Ovary (tissue), 9 donors: ENCODE results near the gene CCR3. TPM values are rescaled to one million over a fixed set of nuclear protein-coding genes. Genes with fewer than 3 reads are reported as not detected.

Source experiments
- DNase-seq, 5 donors: peaks; one replicate each; pipeline ENCODE4 v3.0.0-alpha.2; 2019 to 2020
- H3K27ac ChIP-seq, 2 donors: fragments of 200-600 bp; one replicate each; pipeline versions ENCODE4 v1.5.1 to v1.8.0; 2019 to 2022
- H3K27me3 ChIP-seq: fragments of 200-600 bp; one replicate; pipeline ENCODE4 v1.8.0; 2022
- H3K36me3 ChIP-seq: fragments of 200-600 bp; sonication (generic); one replicate; pipeline ENCODE4 v1.5.1; 2019
- H3K4me1 ChIP-seq: one replicate; pipeline ENCODE4 v1.8.1; 2013; ENCODE audit warnings: mild to moderate bottlenecking, moderate library complexity; ENCODE audit not compliant: insufficient read depth
- H3K4me3 ChIP-seq: fragments of 200-600 bp; sonication (generic); one replicate; pipeline ENCODE4 v1.5.1; 2017
- H3K9me3 ChIP-seq, 2 donors: fragments of 200-600 bp in 1 of 2; sonication (generic) in 1 of 2; one replicate each; pipeline versions ENCODE4 v1.5.1 to v1.8.1; 2013 to 2019; ENCODE audit warnings: mild to moderate bottlenecking in 1 of 2, moderate library complexity in 1 of 2
- EP300 ChIP-seq: sonication (generic); formaldehyde crosslinking; IDR thresholded peaks from one replicate; pipeline ENCODE4 v1.6.1; 2017; ENCODE audit warnings: antibody characterized with exemption
- POLR2A ChIP-seq: fragments of 450-650 bp; IDR thresholded peaks from one replicate; pipeline ENCODE4 v1.6.1; 2017; ENCODE audit warnings: antibody characterized with exemption, mild to moderate bottlenecking, moderate library complexity
- WGBS, 3 donors: extraction: QIAGEN DNeasy Blood & Tissue Kit in 1 of 3; methylation state at CpG; one replicate each; pipeline versions ENCODE4 v1.1.5 to v1.1.7; 2013 to 2017; 5-methylcytosine and 5-hydroxymethylcytosine counted together
- intact Hi-C, 4 donors: fragments of 100-400 bp; cut with DNase I; formaldehyde crosslinking; loops; one replicate each; pipeline versions ENCODE4 v1.11.0 to v1.15.1; 2022 to 2023
- polyA plus RNA-seq, 2 donors: library from polyadenylated mRNA; stranded (reverse); fragments of 200-250 nt in 1 of 2; fragments of 350-450 nt in 1 of 2; fragmentation: Illumina TruSeq in 1 of 2; extraction: RNeasy Lipid Tissue Mini Kit (QIAGEN cat#74804) in 1 of 2; gene quantifications; one replicate each; pipeline ENCODE4 v1.2.3, GENCODE V29; 2013 to 2014
- total RNA-seq, 7 donors: library from RNA; depleted of rRNA in 2 of 7; stranded (reverse); fragments of >200 nt in 2 of 7; fragmentation: NEBNext Ultra II Directional in 3 of 7; extraction: Animal tissue kit (Norgen Biotek cat#: 25700) in 3 of 7; gene quantifications; one replicate each; pipeline versions ENCODE4 v1.1.0 to v1.2.4, GENCODE V29; 2016 to 2023
- TF ChIP-seq, protein P1 (sequence below), 3 donors: fragments of 450-650 bp in 2 of 3; fragments of 200-600 bp in 1 of 3; IDR thresholded peaks; one replicate each; pipeline versions ENCODE4 v1.5.1 to v1.8.0; 2016 to 2022; ENCODE audit warnings: antibody characterized with exemption in 3 of 3, mild to moderate bottlenecking in 1 of 3
- donor health status: DM: no; HTN: no; CAD: no; lungs with moderate emphysema.
- donor health status: DM: no; HTN: no; CAD: no.
- donor health status: Bipolar disorder and iron deficiency.
- donor health status: DM: yes; HTN: yes; CAD: no.
- donor health status: DM: no; HTN: no; CAD: no.
- donor health status: DM: yes; HTN: yes; CAD: no.

Gene CCR3
- total and polyA plus RNA-seq, 9 donors, result not detected

DNA sequence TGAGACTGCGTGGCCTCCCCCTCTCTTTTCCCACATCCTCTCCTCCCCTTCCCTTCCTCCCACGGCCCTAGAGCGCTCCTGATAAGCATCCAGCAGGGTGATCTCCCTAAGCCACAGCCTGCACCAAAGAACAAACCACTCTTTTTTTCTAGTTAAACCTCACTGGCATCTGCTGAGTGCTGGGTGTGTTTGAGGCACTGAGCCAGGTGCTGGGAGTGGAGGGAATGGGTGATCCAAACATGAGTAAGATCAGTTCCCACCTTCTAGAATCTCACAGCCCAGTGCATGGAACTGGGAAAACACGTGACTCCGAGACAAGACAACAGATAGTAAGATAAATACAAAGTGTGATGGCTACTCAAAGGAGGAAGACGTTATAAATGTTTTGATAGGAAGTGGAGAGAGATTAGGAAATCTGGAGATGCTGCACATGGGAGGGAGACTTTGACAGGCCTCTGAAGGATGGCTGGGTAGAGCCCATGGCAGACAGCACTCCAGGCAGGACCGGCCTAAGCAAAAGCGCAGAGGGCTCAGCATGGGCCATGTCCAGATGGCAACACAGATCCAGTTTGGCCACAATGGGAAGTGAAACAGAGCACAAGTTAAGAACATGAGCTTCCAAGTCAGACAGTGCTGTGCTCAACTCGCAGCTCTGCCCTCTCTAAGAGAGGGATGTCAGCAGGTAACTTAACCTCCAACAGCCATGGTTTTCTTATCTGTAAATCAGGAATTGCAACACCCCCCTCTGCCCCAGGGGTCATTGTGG lies 55.6 kb downstream of the CCR3 start:
- Histone ChIP-seq H3K27ac (no peak overlapping the region), H3K9me3 (no peaks in the 10 kb centered on the region), H3K4me1 (no peaks in the 10 kb centered on the region), H3K36me3 (no peaks in the 10 kb centered on the region), H3K4me3 (no peak overlapping the region), H3K27me3 (no peaks in the 10 kb centered on the region)
- TF ChIP-seq EP300, result no peak
- TF ChIP-seq POLR2A, result no peak
- TF ChIP-seq, protein P1, sequence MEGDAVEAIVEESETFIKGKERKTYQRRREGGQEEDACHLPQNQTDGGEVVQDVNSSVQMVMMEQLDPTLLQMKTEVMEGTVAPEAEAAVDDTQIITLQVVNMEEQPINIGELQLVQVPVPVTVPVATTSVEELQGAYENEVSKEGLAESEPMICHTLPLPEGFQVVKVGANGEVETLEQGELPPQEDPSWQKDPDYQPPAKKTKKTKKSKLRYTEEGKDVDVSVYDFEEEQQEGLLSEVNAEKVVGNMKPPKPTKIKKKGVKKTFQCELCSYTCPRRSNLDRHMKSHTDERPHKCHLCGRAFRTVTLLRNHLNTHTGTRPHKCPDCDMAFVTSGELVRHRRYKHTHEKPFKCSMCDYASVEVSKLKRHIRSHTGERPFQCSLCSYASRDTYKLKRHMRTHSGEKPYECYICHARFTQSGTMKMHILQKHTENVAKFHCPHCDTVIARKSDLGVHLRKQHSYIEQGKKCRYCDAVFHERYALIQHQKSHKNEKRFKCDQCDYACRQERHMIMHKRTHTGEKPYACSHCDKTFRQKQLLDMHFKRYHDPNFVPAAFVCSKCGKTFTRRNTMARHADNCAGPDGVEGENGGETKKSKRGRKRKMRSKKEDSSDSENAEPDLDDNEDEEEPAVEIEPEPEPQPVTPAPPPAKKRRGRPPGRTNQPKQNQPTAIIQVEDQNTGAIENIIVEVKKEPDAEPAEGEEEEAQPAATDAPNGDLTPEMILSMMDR (IDR thresholded peaks at IDR 0.05), result no peak
- 49 to 58% (median 50%) methylated on average over 9 of the region's 9 CpGs for WGBS, 3 donors
- intact Hi-C loops, result no loop called here
- no peak for DNase-seq

DNA sequence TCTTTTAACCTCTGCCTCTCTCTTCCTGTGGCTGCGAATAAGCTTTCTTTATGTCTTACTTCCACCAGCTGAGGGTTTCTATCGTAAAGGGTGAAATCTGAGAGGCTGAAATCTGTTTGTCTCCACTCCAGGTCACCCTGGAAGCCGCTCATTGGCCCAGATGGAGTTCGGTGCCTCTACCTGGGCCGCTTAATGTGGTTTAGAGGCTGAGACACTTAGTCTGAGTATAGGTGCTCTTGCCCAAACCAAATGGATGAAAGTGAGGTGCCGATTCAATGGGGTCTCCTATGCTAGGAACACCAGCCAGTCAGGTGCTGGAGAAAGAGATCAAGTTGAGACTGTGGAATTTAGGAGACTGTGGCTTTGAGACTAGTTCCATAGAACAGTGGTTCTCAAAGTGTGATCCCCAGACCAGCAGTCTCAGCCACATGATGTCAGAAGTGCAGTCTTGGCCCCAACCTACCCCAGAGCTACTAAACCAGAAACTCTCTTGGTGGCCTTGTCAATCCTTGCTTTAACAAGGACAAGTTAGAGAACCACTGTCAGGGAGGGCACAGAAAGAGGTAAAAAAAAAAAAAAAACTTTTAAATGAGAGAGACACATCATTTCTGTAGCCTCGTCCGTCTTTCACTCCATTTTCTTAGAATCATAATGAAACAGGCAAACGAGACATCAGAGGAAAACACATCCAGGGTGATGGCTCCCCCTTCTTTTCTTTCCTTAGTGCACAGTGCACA lies 56.8 kb downstream of the CCR3 start:
- H3K27me3 ChIP-seq, result no peaks in the 10 kb centered on the region
- H3K27ac ChIP-seq, result no peak overlapping the region
- no peak for DNase-seq
- WGBS, 3 donors, result 74 to 82% (median 79%) methylated on average over 9 of the region's 9 CpGs
- no peak overlapping the region for H3K4me3 ChIP-seq
- H3K36me3 ChIP-seq, result no peaks in the 10 kb centered on the region
- no peak for TF ChIP-seq POLR2A
- no peaks in the 10 kb centered on the region for H3K4me1 ChIP-seq
- H3K9me3 ChIP-seq, result no peaks in the 10 kb centered on the region
- intact Hi-C loops, result no loop called here

DNA sequence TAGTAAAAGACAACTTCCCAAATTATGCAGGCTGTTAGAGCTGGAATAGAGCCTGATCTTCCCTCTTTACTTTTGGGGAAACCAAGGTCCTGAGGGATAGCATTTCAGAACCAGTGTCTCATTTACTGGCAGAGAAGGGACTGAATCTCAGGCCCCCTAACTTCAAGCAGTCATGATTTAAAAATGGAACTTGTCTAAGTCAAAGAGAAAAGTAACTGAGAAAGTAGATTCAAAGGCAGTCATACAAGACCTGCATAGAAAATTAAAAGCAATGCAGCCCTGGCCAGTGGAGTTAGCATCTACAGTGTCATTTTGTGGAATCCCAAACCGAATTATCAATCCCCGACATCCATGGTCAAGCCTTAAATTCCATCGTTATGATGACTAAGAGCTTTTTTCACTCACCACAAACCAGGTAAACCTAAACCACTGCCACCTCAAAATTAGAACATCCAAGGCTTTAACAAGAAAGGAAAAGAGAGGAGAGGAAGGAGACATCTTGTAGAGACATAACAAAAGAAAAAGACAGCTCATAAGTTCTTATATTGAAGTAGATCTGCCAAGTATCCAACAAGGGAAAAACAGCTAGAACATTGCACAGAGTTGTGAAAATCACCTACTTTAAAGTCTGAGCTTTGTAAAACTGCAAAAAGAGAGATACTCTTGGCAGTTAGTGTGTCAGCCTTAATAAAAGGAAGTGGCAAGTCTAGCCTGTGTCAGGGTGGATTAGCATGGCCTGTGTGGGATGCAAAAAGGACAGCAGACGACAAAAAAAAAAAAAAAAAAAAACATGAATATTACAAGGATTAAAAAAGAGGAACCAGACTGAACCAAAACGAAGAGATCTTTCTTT lies 57.6 kb downstream of the CCR3 start:
- H3K27me3 ChIP-seq, result no peaks in the 10 kb centered on the region
- 75 to 78% (median 77%) methylated on average over 5 of the region's 5 CpGs for WGBS, 3 donors
- no peaks in the 10 kb centered on the region for H3K9me3 ChIP-seq
- no peak overlapping the region for H3K27ac ChIP-seq
- H3K36me3 ChIP-seq, result no peaks in the 10 kb centered on the region
- DNase-seq, result no peak
- H3K4me3 ChIP-seq, result no peak overlapping the region
- intact Hi-C loops, result no loop called here
- TF ChIP-seq POLR2A (no peak), EP300 (no peak)
- TF ChIP-seq, protein P1 (IDR thresholded peaks at IDR 0.05), result no peak
- no peaks in the 10 kb centered on the region for H3K4me1 ChIP-seq

DNA sequence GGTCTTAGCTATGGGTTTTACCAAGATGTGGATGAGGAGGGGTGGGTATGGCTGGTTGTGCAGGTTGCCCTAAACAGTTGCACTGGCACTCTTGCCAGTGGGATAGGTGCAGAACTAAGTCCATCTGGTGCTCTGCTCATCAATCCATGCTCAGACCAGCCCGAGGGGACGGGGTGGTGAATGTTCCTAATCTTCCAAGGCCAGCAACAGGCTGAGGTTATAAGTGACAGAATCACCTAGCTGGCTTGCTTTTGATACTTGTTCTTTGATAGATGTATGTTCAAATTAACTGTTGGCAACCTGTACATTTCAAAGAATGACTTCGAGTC lies 58.2 kb downstream of the CCR3 start:
- no peak overlapping the region for H3K4me3 ChIP-seq
- intact Hi-C loops, result no loop called here
- no peaks in the 10 kb centered on the region for H3K4me1 ChIP-seq
- TF ChIP-seq, protein P1 (IDR thresholded peaks at IDR 0.05), result no peak
- TF ChIP-seq POLR2A, result no peak
- TF ChIP-seq EP300, result no peak
- H3K27me3 ChIP-seq, result no peaks in the 10 kb centered on the region
- no peak for DNase-seq
- no peaks in the 10 kb centered on the region for H3K9me3 ChIP-seq
- no peak overlapping the region for H3K27ac ChIP-seq
- H3K36me3 ChIP-seq, result no peaks in the 10 kb centered on the region
- WGBS, 3 donors, result 65 to 73% (median 66%) methylated on average over 3 of the region's 3 CpGs
